NCI-H446 (cell line): ENCODE measurements around the gene ULBP2.
"Not testable (repeated sequence)": the region's sequence is repeated elsewhere in the genome, so short reads cannot be mapped to it uniquely, and the experiment has no call there.

ENCODE experiments used
- DNase-seq, 2 experiments: peaks; one replicate each; lab custom pipeline; 2025; lab: John Stamatoyannopoulos, UW

The ULBP2 gene

DNA sequence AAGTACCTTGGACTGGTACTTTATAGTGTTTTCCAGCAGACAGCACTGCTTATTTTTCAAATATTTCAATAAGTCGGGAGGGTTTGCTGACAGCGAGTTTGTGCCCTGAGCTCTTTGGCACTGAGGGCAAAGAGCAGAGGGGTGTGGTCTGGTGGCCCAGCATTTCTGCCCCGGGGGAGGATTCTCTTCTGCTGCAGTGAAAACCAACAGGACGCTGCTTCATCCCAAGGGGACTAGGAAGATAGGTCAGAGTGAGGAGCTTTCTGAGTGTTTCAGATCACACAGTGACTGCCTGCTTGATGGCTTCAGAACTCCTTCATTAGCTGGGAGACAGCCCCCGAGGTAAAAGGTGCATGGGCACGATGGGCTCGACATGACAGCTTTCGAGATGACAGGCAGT lies 8.6 kb downstream of the ULBP2 start:
- DNase-seq = no peak

DNA sequence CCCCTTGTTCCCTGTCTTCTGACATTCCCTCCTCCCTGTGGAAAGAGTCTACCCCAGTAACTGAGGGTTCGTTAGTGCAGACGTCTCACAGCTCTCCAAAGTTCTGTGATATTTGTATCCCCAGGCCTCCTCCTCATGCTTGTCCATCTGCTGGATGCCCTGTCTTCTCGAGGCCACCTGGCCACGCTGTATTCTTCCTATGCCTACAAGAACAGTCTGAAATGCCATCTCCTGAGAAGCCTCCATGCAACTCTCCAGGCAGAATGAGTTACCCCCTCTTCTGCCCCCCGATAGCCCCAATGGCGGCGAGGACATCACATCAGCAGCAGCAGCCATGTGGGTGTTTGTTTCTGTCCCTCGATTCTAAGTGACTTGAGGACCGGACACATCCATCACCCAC lies 9.3 kb downstream of the ULBP2 start:
- no peak for DNase-seq

- no peak for DNase-seq
Observed at GRCh38 chr6:149951626-149952025, 9.8 kb downstream of the ULBP2 start.

DNA sequence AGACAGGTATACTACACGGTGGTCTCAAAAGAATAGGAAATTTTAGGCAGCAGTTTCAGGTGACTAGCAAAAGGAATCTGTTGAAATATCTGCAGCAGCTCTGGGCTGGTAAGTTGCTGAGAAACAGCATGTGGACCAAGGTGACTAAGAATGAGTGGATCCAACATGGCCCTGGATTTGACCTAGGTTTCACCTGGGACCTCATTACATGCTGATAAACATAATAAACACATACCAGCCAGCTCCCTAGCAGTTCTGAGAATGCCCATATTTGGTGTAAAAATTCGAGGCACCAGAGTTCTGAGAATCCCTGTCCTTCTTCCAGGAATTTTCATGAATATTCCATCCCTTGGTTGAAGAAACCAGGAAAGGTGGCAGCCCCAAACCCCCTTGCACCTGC lies 11.6 kb downstream of the ULBP2 start:
- DNase-seq = not testable (repeated sequence)

GRCh38 chr6:149953934-149954327 lies 12.1 kb downstream of the ULBP2 start:
- not testable (repeated sequence) for DNase-seq

DNA sequence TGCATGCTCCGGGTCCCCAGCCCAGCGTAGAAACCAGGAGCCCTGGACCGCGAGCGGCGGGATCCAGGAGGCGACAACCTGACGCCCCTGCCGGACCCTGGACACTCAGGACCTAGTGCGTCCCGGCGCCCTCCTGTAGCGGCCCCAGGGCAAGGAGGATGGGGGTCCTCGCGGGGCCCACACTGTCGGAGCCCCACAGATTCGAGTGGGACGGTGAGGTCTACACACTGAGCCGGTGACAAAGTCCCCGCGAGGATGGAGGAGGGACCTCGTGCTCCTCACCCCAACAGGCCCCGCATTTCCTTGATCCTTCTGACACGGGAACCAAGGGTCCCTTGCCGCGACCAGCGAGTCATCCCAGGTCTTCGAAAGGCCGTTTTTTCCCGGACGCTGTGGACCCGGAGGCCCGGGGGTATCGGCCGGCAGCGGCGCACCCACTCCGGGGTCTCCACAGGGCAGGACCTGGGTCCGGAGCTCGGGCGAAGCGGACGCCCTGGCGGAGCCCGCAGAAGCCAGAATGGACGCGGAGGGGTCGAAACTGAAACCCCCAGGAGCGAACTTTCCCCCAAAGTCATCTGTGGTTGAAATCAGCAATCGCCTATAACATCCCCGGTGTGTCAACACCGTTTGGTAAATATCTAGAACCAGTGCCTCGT lies 12.6 kb downstream of the ULBP2 start:
- not testable (repeated sequence) for DNase-seq

DNA sequence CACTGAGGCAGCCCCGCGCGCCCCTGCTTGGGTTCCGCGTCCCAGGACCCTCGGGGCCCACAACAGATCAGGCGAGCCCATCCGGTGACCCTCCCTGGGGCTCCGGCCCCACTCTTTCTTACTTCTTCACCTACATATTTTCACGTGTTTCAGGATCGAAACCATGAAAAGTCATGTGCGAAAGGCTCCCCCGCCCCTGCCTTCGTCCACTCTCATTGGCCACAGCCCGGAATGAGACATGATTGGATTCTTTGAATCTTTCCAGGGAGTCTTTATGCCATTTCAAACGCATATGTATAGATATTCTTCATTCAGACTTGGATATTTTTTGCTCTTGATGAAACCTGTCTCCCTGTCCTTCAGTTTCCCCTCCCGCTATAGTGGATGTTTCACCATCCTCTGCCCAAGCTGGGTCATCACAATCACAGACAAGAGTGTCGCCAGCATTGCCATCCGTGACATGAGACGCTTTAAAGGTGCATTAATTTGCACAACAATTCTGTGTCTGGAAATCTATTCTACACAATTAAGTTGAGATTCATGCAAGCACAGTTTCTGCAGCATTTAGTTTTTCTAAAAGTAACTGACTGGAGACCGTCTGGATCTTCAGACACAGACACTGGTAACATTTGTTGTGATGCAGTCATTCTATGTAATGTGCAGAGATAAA lies 13.3 kb downstream of the ULBP2 start:
- not testable (repeated sequence) for DNase-seq

GRCh38 chr6:149955654-149956317 lies 14.0 kb downstream of the ULBP2 start:
- DNase-seq = not testable (repeated sequence)

- not testable (repeated sequence) for DNase-seq
Observed at GRCh38 chr6:149958124-149958523, 16.3 kb downstream of the ULBP2 start.

DNA sequence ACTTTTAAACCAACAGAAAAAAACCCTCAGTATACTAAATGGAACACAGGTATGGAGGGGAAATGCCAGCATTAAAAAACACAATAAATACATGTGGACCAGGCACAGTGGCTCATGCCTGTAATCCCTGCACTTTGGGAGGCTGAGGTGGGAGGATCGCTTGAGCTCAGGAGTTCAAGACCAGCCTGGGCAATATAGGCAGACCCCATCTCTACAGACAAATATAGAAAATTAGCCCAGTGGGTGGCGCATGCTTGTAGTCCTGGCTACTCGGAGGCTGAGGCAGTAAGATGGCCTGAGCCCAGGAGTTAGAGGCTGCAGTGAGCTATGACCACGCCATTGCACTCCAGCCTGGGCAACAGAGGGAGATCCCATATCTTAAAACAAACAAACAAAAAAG lies 18.0 kb downstream of the ULBP2 start:
- not testable (repeated sequence) for DNase-seq

- no peak for DNase-seq
Observed at GRCh38 chr6:149960488-149960887, 18.7 kb downstream of the ULBP2 start.

GRCh38 chr6:149961728-149962425 lies 20.1 kb downstream of the ULBP2 start:
- DNase-seq = peak; percentile 9 to 16

DNA sequence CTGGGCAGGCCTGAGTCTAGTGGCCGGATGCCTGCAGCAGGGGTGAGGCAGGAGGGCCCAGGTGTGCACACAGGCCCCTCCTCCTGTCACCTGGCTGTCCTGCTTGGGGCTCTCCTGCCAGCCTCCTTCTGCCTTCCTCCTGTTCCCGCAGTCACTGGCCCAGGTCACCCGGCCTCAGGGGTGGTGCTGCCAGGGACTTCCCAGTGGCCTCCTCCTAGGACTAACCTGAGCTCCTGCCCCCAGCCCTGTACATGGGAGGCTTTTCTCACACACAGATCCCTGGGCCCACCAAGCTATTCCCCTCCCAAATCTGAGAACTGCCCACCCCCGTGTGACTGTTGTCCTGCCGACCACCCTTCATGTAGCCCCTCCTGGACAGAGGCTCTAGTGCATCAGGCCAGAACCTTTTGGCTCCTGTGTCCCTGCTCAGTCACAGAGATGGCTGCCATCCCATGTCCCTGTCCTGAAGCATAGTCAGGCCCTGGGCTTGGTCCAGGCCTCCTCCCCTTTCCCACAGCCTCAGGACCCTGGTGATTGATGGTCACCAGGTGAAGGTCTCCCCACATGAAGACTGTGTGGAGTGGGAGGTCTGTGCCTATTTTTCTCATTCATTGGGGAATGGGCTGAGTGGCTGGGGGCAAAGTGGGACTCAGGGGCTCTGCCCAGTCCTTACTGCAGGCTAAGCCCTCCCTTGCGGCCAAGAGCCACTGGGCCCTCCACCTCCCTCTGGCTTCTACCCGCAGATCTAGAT lies 20.8 kb downstream of the ULBP2 start:
- DNase-seq = no peak

- peak; percentile 57 to 70 for DNase-seq
Observed at GRCh38 chr6:149963212-149963461, 21.3 kb downstream of the ULBP2 start.

DNA sequence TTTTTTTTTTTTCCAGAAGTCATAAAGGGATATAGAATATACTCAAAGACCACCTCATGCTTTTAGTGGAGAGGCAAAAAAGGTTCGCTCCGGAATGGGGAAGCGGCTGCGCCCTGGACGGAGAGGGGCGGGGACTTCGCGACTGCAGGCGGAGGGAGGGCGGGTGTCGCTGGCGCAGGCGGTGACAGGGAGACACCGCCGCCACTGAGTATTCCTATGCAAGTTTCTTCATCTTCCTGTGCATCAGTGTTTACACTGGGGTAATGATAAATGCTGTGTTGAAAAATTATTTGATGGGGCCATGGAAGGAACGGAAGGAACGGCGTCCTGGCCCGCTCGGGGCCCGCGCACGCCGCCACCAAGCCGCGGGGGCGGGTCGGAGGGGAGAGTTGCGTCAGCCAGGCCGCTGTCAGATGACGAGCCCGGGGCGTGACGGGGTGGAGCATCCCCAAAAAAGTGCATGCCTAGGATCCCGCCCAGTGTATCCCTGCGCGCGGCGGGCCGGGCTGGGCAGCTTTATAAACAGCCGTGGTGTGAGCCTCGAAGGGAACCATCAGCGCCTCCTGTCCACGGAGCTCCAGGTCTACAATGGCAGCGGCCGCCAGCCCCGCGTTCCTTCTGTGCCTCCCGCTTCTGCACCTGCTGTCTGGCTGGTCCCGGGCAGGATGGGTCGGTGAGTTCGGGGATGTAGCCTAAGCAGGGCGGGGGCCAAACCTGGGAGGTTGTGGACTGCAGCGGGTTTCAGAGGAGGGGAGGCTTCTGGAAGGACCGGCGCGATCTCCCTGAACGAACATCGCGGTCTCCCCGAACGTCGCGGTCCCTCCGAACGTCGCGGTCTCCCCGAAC lies 21.9 kb downstream of the ULBP2 start, which contains the start of gene ULBP1:
TSS of gene ULBP1 (plus strand) at position 482 of the 846 bp plus-strand sequence. CDS start at position 589, 107 bp downstream.
- peak; percentile 62 to 89 for DNase-seq

- DNase-seq = no peak
Observed at GRCh38 chr6:149964308-149965193, 22.7 kb downstream of the ULBP2 start.

DNA sequence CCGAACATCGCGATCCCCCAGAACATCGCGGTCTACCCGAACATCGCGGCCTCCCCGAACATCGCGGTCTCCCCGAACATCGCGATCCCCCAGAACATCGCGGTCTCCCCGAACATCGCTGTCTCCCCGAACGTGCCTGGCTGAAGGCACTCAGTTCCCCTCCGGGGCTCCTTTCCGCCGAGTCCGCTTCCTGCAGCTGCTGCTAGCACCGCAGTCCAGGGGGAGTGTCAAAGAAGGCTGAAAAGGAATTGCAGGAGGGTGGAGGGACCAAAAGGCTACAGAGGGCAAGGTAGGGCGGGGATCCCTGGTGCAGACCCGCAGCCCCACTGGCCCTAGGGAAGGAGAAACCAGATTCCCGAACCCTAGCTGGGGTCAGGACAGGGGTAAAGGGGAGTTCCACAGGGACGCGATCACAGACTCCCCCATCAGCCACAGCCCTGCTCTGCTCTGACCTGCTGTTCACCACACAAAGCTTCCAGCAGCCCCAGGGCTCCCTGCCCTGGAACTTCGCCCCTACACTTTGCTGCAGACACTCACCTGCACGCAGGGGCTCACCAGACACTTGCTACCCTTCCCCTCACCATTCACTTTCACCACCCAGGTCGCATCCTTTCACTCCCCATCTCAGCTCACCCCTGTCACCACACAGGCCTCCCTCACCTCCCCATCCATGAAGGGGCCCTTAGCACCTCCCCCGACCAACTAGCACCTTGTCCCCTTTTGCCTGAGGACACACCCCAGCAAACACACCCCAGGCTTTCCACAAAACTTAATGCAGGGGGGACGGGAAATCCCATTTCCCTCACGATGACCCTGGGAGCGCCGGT lies 23.6 kb downstream of the ULBP2 start:
- DNase-seq = no peak

DNA sequence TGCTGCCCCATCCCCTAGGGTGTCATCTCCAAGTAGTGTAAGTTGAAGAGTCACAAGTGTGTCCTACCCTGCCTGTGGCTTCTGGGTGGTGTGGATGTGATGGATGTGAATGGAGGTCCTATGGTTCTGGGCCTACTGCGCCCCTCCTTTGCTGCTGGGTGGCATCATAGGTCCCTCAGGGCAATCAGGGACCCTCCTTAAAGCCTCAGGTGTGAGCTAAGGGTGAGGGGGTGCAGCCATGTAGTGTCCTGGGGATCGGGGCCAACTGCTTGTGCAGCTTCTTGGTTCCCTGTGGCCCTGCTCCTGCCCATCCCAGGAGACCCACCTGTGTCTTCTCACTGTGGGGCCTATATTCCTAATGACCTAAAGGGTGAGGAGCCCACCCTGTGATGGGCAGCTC lies 24.5 kb downstream of the ULBP2 start:
- not testable (repeated sequence) for DNase-seq

DNA sequence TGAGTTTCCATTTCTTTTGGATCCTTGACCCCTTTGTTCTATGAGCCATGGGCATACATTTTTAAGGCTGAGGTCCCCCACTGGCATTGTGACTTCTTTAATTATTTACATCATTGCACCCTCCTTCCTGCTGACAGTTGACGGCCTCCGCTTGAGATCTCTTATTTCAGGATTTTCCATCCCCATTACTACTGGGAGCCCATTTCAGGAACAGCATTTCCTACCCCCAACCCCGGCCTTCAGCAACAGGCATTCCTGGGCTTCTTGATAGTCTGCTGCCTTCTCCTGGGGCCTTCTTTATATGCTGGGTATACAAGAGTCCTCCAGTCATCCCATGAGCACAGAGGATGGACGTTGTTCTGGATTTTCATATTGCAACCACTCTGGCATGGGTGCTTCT lies 25.8 kb downstream of the ULBP2 start:
- no peak for DNase-seq
